Activated T-helper 17 cell treated with anti-CD3 and anti-CD28 coated beads, Interleukin-2, amount 50 U/mL, for 72 hours (primary cell): Measurements from ENCODE around the gene PARVA. TPM values are rescaled to one million over a fixed set of nuclear protein-coding genes. Genes with fewer than 3 reads are reported as not detected.
A peak's percentile ranks its signal among the peaks of the same experiment; 100 is the strongest.
"Not testable (repeated sequence)": the region's sequence is repeated elsewhere in the genome, so short reads cannot be mapped to it uniquely, and the experiment has no call there.

Source experiments
- ATAC-seq: fragments of 150-1000 bp; cut with Tn5 transposase; replicated peaks from 2 replicates; pipeline ENCODE4 v1.10.0; 2021; ENCODE audit warnings: mild to moderate bottlenecking, moderate library complexity
- H3K27ac Mint-ChIP-seq: one replicate; pipeline ENCODE4 v1.8.0; 2022; ENCODE audit warnings: mixed read lengths
- H3K27me3 Mint-ChIP-seq: one replicate; pipeline ENCODE4 v1.8.0; 2022; ENCODE audit warnings: mixed read lengths
- H3K36me3 Mint-ChIP-seq: one replicate; pipeline ENCODE4 v1.8.0; 2022; ENCODE audit warnings: low read depth, mild to moderate bottlenecking, mixed read lengths
- H3K4me1 Mint-ChIP-seq: one replicate; pipeline ENCODE4 v1.8.0; 2022; ENCODE audit warnings: mixed read lengths
- H3K4me3 Mint-ChIP-seq: one replicate; pipeline ENCODE4 v1.8.0; 2022; ENCODE audit warnings: mild to moderate bottlenecking, mixed read lengths
- H3K9me3 Mint-ChIP-seq: one replicate; pipeline ENCODE4 v1.8.0; 2022; ENCODE audit warnings: mixed read lengths
- total RNA-seq, 2 donors: library from RNA; stranded (reverse); gene quantifications; one replicate each; pipeline ENCODE4 v1.2.3, GENCODE V29; 2022

Gene PARVA
- total RNA-seq, 2 donors from 2014 or later = 0.19 TPM; not detected in 1

DNA sequence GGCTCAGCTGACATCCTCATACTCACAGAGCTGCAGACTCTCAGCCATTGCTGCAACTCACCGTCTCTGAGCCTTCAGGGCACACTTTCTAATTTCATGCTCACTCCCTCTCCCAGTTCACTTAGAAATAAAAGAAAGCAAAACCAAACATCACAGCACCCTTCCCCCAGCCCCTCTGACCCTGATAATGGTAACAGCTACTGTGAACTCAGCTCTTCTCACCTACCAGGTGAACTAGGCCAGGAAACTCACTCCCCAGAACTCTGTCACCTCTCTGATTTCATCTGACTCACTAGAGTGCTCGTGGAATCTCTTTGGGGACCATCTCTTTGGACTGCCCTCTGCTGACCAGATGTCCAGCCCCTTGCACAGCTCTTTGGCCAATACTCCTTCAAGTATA, 14.5 kb upstream of the PARVA start:
- H3K27ac Mint-ChIP-seq = peak overlapping the region; percentile 40
- peak; percentile 23 for ATAC-seq
- no peaks in the 10 kb centered on the region for H3K27me3 Mint-ChIP-seq
- peaks cover 4% of the 10 kb centered on the region for H3K9me3 Mint-ChIP-seq
- H3K36me3 Mint-ChIP-seq = no peaks in the 10 kb centered on the region
- H3K4me1 Mint-ChIP-seq = peaks cover 18% of the 10 kb centered on the region
- H3K4me3 Mint-ChIP-seq = no peak overlapping the region

DNA sequence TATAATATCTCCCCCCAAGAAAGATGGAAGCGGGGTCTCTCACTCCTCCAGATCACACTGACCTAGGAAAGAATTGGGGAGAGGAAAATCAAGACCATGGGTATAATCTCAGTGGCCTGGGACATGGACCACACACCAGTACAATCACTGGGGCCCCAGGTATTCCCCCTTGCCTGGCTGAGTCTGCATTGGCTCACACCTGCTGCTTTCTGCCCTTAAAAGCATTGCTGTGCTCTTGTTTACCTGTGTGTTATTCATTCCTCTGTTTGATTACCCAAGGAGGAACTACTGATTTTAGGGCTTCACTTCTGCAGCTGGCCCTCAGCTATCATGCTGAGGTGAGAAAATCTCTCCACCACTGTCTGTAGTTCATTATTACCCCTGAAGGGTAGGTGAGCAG, 14.0 kb upstream of the PARVA start:
- Mint-ChIP-seq H3K27ac (peak overlapping the region; percentile 40), H3K4me1 (peaks cover 18% of the 10 kb centered on the region)
- peak; percentile 35 for ATAC-seq

DNA sequence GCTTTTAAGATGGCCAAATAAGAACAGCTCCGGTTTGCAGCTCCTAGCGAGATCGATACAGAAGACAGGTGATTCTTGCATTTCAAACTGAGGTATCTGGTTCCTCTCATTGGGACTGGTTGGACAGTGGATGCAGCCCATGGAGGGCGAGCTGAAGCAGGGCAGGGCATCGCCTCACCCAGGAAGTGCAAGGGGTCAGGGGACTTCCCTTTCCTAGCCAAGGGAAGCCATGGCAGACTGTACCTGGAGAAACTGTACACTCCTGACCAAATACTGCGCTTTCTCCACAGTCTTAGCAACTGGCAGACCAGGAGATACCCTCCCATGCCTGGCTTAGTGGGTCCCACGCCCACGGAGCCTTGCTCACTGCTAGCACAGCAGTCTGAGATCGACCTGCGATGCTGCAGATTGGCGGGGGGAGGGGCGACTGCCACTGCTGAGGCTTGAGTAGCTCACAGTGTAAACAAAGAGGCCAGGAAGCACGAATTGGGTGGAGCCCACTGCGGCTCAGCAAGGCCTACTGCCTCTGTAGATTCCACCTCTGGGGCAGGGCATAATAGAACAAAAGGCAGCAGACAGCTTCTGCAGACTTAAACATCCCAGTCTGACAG, 11.3 kb upstream of the PARVA start:
- ATAC-seq = peak; percentile 66
- H3K4me1 Mint-ChIP-seq = peaks cover 18% of the 10 kb centered on the region
- H3K27me3 Mint-ChIP-seq, H3K36me3 Mint-ChIP-seq: not testable (repeated sequence)
- H3K9me3 Mint-ChIP-seq = peaks cover 10% of the 10 kb centered on the region
- peak overlapping the region; percentile 51 for H3K4me3 Mint-ChIP-seq
- H3K27ac Mint-ChIP-seq = peak overlapping the region; percentile 55

More for the DNA sequence above, 14.0 kb upstream of the PARVA start:
- no peaks in the 10 kb centered on the region for H3K36me3 Mint-ChIP-seq
- no peak overlapping the region for H3K4me3 Mint-ChIP-seq
- H3K27me3 Mint-ChIP-seq = no peaks in the 10 kb centered on the region
- H3K9me3 Mint-ChIP-seq = peaks cover 4% of the 10 kb centered on the region

DNA sequence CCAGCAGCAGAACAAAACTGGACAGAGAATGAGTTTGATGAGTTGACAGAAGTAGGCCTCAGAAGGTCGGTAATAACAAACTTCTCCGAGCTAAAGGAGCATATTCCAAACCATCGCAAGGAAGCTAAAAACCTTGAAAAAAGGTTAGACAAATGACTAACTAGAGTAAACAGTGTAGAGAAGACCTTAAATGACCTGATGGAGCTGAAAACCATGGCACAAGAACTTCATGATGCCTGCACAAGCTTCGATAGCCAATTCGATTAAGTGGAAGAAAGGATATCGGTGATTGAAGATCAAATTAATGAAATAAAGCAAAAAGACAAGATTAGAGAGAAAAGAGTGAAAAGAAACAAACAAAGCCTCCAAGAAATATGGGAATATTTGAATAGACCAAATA, 10.3 kb upstream of the PARVA start:
- Mint-ChIP-seq H3K4me3 (peak overlapping the region; percentile 51), H3K4me1 (peaks cover 17% of the 10 kb centered on the region), H3K27ac (peak overlapping the region; percentile 55), H3K9me3 (peaks cover 13% of the 10 kb centered on the region)
- H3K36me3 Mint-ChIP-seq, H3K27me3 Mint-ChIP-seq, ATAC-seq: not testable (repeated sequence)

DNA sequence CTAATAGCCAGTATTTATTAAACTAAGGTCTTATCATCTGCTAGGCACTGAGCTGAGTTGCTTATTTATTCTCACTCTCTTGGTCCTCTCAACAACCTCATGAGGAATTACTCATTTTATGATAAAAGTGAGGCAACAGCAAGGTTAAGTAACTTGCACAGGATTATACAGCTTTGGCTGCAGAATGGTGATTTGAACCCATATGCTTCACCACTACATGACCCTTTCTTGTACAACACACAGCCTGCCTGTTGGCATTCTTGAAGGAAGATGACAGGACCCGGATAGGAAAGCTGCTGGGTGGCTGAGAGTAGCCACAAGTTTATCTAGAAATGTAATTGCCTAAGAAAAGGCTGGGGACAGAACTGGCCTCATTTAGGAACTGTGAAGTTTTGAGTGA, 5.3 kb upstream of the PARVA start:
- Mint-ChIP-seq H3K36me3 (no peaks in the 10 kb centered on the region), H3K4me1 (peaks cover 3% of the 10 kb centered on the region), H3K4me3 (no peak overlapping the region), H3K27ac (no peak overlapping the region), H3K27me3 (no peaks in the 10 kb centered on the region), H3K9me3 (peaks cover 18% of the 10 kb centered on the region)
- no peak for ATAC-seq

DNA sequence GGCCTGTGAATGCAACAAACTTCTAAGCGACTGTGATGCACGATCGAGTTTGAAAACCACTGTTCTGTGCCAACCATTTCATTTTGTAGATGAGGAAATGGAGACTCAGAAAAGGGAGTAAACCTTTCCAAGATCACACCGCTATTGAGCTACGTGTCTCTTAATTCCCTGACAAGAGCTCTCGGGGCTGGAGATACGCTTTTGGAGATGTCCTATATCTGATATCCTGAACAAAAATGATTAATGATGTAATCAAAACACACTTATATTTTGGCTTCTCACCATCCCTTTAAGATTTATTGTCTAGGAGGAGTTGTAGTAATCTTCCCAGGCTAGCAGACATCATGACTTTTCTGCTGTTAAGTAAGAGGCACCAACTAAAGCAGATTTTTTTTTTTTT, 1.7 kb upstream of the PARVA start:
- Mint-ChIP-seq H3K9me3 (peaks cover 10% of the 10 kb centered on the region), H3K4me1 (no peaks in the 10 kb centered on the region), H3K4me3 (no peak overlapping the region), H3K36me3 (no peaks in the 10 kb centered on the region), H3K27ac (no peak overlapping the region), H3K27me3 (peaks cover 3% of the 10 kb centered on the region)
- ATAC-seq = no peak

DNA sequence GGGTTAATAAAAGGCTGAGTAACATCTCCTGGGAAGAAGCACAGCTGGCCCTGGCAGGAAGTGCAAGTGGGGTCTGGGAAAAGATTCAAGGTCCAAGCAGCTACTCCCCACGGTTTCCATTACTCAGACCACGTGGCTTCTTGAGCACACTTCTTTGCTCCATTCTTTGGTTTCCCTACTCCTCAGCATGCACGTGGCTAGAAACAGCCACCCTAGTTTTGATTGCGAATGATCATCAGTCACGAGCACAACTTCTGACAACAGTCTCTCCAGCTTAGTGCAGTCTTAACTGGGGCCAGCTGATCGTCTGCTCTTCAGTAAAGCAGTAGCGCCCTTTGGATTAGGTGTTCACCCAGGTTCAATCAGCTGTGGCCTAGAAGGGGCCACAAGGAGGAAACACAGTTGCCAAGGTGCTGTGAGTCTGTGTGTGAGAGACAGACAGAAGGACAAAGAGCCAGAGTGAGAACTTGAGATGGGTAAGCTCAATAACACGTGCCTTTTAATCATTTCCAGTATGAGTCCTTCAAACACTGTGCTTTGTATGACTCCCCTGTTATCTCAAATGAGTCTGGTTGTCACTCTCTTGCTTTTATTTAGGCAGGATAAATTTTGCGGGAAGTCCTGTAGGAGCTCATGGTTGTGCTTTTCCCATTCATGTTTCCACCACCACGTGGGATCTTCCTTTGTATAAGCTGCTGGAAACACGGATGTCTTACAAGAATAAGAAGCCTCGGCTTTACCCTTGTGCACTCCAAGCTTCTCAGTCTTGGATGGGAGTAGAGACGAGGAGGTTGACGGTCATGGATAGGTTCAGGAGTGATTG, 901 bp upstream of the PARVA start:
- Mint-ChIP-seq H3K4me3 (peak overlapping the region; percentile 60), H3K4me1 (no peaks in the 10 kb centered on the region), H3K27me3 (peaks cover 3% of the 10 kb centered on the region), H3K27ac (no peak overlapping the region), H3K36me3 (no peaks in the 10 kb centered on the region), H3K9me3 (peaks cover 9% of the 10 kb centered on the region)
- no peak for ATAC-seq

DNA sequence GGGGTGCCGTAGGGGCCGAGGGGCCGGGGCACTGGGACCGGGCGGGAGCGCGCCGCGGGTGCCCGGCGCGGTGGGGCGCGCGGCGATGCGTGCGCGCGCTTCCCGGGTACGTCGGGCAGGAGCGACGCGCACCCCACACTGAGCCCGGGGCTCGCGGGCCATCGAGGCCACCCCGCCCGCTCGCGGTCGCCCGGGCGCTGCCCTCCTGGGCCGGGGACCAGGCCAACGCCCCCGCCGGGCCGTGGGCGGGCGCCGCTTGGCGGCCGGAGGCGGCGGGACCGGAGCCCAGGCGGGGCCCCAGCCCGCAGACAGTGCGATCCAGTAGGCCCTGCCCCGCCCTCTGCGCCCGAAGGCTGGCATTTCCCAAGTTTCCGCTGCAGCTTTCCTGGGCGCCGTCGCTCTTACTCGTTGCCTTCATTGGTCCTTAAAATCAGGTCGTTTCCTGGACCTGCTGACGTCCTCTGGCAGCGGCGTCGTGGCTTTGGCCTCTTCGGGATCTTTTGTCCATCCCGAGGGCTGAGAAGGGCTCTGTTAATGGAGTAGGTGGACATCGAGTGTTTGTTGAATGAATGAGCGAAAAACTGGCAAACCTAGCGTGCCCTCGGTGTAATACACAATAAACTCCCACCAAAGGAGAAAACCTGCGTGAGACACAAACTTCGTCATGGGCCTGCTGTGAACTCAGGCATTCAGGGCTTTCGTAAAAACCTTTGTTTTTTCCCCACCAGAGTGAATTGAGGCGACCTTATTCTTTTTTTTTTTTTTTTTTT, 638 bp downstream of the PARVA start:
- peak; percentile 35 for ATAC-seq
- Mint-ChIP-seq H3K27ac (no peak overlapping the region), H3K27me3 (peaks cover 3% of the 10 kb centered on the region), H3K4me1 (no peaks in the 10 kb centered on the region), H3K9me3 (peaks cover 7% of the 10 kb centered on the region), H3K4me3 (peak overlapping the region; percentile 67), H3K36me3 (no peaks in the 10 kb centered on the region)

DNA sequence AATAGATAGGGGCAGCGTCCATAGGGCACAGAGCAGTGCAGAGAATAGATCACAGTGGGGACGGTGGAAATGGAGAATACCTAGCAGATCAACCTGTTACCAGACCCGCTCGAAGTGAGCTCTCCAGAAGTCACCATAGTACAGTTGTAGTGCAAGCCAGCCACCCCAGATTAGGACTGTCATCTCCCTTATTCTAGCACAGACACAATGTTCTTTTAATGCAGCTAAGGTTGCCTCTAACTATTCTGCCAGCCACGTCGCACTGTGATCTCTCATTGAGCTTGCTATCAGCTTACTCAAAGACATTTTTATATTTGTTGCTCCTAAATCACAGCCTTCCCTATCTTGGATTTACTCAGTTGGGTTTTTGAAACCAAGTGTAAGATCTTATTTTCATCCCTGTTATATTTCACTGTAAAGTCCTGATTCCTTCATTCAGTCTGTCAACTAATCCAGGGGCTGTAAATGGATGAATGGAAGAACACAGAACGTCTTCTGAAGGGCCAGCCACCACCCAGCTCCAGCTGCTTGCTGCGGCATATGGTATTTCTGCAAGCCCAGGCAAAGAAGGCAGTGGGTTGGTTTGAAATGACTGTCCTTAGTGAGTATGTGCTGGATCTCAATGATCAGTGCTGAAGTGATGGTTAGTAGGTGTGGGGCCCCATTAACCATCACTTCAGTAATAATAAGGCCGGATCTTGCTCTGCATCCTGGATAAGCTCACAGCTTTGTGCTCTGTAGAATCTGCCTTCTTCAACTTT, 3.4 kb downstream of the PARVA start:
- no peak for ATAC-seq

DNA sequence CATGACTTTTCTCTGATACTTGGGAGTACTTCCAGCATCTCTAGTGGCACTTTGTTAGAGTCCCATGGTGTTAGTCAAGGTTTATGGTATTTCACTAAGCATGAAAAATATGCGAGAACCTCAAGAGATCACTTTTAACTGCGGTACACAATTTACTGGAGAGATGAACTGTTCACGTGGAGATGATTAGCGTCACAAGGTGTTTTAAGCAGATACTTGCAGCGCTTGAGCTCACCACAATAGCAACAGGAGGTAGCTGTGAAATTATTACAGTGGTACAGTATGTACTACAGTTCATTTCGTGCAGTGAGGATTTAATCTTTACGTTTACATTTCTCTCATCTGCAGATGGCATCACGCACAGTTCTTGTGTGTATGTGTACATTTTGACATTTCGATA, 4.5 kb downstream of the PARVA start:
- no peaks in the 10 kb centered on the region for H3K4me1 Mint-ChIP-seq
- no peaks in the 10 kb centered on the region for H3K36me3 Mint-ChIP-seq
- peaks cover 6% of the 10 kb centered on the region for H3K9me3 Mint-ChIP-seq
- peaks cover 11% of the 10 kb centered on the region for H3K27me3 Mint-ChIP-seq
- H3K4me3 Mint-ChIP-seq = no peak overlapping the region
- no peak for ATAC-seq
- H3K27ac Mint-ChIP-seq = no peak overlapping the region

More for the DNA sequence above, 3.4 kb downstream of the PARVA start:
- no peaks in the 10 kb centered on the region for H3K36me3 Mint-ChIP-seq
- no peak overlapping the region for H3K27ac Mint-ChIP-seq
- H3K9me3 Mint-ChIP-seq = peaks cover 6% of the 10 kb centered on the region
- H3K4me3 Mint-ChIP-seq = no peak overlapping the region
- no peaks in the 10 kb centered on the region for H3K4me1 Mint-ChIP-seq
- H3K27me3 Mint-ChIP-seq = peaks cover 11% of the 10 kb centered on the region

DNA sequence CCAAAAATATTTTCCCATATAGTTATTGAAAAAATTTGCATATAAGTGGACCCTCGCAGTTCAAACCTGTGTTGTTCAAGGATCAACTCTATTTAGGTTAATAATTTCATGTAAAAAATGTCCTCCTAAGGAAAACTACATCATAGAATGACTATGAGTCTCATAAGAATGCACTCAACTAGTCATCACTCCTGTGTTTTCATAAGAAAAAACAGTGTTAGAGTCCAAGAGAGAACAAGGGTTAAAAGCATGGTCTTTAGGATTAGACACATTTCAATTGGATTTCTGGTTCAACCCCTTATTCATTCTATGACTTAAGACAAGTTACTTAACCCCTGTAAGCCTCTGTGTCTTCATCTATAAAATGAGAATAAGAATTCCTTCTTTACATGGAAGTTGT, 5.1 kb downstream of the PARVA start:
- Mint-ChIP-seq H3K9me3 (peaks cover 6% of the 10 kb centered on the region), H3K36me3 (no peaks in the 10 kb centered on the region), H3K4me1 (no peaks in the 10 kb centered on the region), H3K27ac (no peak overlapping the region), H3K27me3 (peaks cover 11% of the 10 kb centered on the region), H3K4me3 (no peak overlapping the region)
- ATAC-seq = no peak

DNA sequence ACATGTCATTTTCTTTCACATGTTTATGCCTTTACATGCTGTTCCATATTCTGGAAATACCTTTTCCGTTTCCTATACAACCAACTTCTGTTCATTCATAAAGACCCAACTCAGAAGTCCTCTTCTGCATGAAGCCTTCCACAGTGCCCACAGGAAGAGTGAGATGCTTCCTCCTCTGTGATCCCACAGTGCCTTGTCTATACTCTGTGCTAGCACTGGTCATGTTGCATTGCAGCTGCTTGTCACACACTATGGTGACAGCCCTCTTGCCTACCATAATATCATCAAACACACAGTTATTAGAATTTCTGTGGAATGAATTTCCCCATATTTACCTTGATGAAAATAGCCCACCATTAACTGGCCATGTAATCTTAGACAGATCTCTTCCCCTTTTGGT, 8.9 kb downstream of the PARVA start:
- H3K4me3 Mint-ChIP-seq = no peak overlapping the region
- no peak for ATAC-seq

DNA sequence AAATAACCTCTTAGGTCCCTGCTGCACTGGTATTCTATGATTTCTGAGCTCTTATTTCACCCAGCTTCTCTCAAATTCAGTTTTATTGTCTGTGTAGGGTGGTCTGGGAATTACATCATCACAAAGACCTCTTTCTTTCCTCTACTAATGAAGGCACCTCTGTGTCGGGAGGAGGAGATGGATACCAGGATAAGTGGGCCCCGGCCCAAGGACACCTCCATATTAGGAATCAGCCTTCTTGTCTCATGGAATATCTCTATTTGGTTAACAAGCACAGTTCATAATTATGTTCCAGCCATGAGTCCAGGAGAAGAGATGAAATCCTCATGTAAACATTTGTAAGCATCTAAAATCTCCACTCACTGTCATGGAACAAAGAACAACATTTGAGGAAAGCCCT, 9.4 kb downstream of the PARVA start:
- H3K4me1 Mint-ChIP-seq = no peaks in the 10 kb centered on the region
- no peak overlapping the region for H3K4me3 Mint-ChIP-seq
- H3K9me3 Mint-ChIP-seq = peaks cover 6% of the 10 kb centered on the region
- H3K27me3 Mint-ChIP-seq = peaks cover 9% of the 10 kb centered on the region
- no peak for ATAC-seq
- H3K36me3 Mint-ChIP-seq = no peaks in the 10 kb centered on the region
- no peak overlapping the region for H3K27ac Mint-ChIP-seq

More for the DNA sequence above, 8.9 kb downstream of the PARVA start:
- H3K4me1 Mint-ChIP-seq = no peaks in the 10 kb centered on the region
- H3K27ac Mint-ChIP-seq = no peak overlapping the region
- no peaks in the 10 kb centered on the region for H3K36me3 Mint-ChIP-seq
- peaks cover 6% of the 10 kb centered on the region for H3K9me3 Mint-ChIP-seq
- H3K27me3 Mint-ChIP-seq = peaks cover 9% of the 10 kb centered on the region

DNA sequence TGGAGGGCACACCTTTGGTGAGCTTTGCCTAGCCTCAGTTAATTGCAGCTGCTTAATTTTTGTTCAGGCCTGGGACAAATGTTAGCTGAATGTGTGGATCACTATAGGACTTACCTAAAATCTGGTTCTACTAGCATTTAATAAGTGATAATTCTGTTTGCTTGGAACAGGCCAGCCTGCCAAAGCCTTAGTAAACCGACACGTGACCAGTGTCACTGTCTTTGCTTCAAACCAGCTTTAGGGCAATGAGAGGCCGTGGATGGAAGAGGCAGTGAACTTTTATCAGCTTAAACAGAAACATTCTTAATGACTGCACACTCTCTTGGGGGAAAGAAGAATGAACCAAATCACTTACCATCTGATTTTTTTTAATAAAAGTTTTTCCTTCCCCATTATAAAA, 10.8 kb downstream of the PARVA start:
- Mint-ChIP-seq H3K4me1 (no peaks in the 10 kb centered on the region), H3K27ac (no peak overlapping the region), H3K4me3 (no peak overlapping the region), H3K27me3 (peaks cover 7% of the 10 kb centered on the region), H3K9me3 (peaks cover 6% of the 10 kb centered on the region), H3K36me3 (no peaks in the 10 kb centered on the region)
- ATAC-seq = no peak
